ENCODE results near the gene KCNE1.

- no peak for TF ChIP-seq CTCF (IDR thresholded peaks at IDR 0.05)
- no peak for TF ChIP-seq EP300 (IDR thresholded peaks at IDR 0.05)
Observed at GRCh38 chr21:34560021-34560420, 48.0 kb upstream of the KCNE1 start.
